Stimulated activated naive B cell treated with anti-CD40 and anti-IgM and Interleukin-4, amounts not matched to agents 10 μg/mL and 1 μg/mL and 100 μg/mL, for 72 hours (primary cell): ENCODE data around the gene SH2D1B.
"Not testable (repeated sequence)": the region's sequence is repeated elsewhere in the genome, so short reads cannot be mapped to it uniquely, and the experiment has no call there.

Experiments used
- ATAC-seq, 2 donors: fragments of 150-1000 bp; cut with Tn5 transposase; replicated peaks; 2 replicates each; pipeline ENCODE4 v1.10.0; 2021; ENCODE audit warnings: moderate library complexity in 1 of 2
- DNase-seq: peaks from one replicate; pipeline ENCODE4 v3.0.0; 2021
- H3K27ac Mint-ChIP-seq: one replicate; pipeline ENCODE4 v1.8.0; 2022; ENCODE audit warnings: mild to moderate bottlenecking, mixed read lengths
- H3K27me3 Mint-ChIP-seq, 2 donors: one replicate each; pipeline ENCODE4 v1.8.0; 2022; ENCODE audit warnings: mixed read lengths in 2 of 2
- H3K36me3 Mint-ChIP-seq, 2 donors: one replicate each; pipeline ENCODE4 v1.8.0; 2022; ENCODE audit warnings: mixed read lengths in 2 of 2, mild to moderate bottlenecking in 1 of 2
- H3K4me1 Mint-ChIP-seq, 2 donors: one replicate each; pipeline ENCODE4 v1.8.0; 2022; ENCODE audit warnings: mixed read lengths in 2 of 2, mild to moderate bottlenecking in 1 of 2
- H3K4me3 Mint-ChIP-seq, 2 donors: one replicate each; pipeline ENCODE4 v1.8.0; 2022; ENCODE audit warnings: mild to moderate bottlenecking in 2 of 2, mixed read lengths in 2 of 2, moderate library complexity in 1 of 2
- H3K9me3 Mint-ChIP-seq, 2 donors: one replicate each; pipeline ENCODE4 v1.8.0; 2022; ENCODE audit warnings: mixed read lengths in 2 of 2, mild to moderate bottlenecking in 1 of 2

Gene SH2D1B

GRCh38 chr1:162412002-162412401 is at the start of gene SH2D1B:
SH2D1B (minus strand) TSS chr1:162412136; CDS start chr1:162412016, 120 bp downstream.
- Mint-ChIP-seq H3K4me3 (no peak within 1 kb of the TSS), H3K9me3 (no peaks in the 10 kb centered on the region), H3K4me1 (no peaks in the 10 kb centered on the region), H3K27ac (no peak within 1 kb of the TSS), H3K27me3 (peaks cover 23 to 40% of the 10 kb centered on the region in 2 donors), H3K36me3 (no peaks in the 10 kb centered on the region)
- ATAC-seq (no peak), DNase-seq (no peak)

GRCh38 chr1:162458236-162458635 is 46.3 kb upstream of the SH2D1B start:
- H3K4me3 Mint-ChIP-seq: no peak overlapping the region
- DNase-seq: no peak
- H3K27me3 Mint-ChIP-seq: peaks cover 0 to 8% of the 10 kb centered on the region in 2 donors
- no peaks in the 10 kb centered on the region for H3K4me1 Mint-ChIP-seq
- ATAC-seq: no peak
- no peak overlapping the region for H3K27ac Mint-ChIP-seq
- no peaks in the 10 kb centered on the region for H3K36me3 Mint-ChIP-seq
- peaks cover 0 to 4% of the 10 kb centered on the region in 2 donors for H3K9me3 Mint-ChIP-seq

- no peaks in the 10 kb centered on the region for H3K4me1 Mint-ChIP-seq
- H3K4me3 Mint-ChIP-seq: no peak overlapping the region
- peaks cover 0 to under 1% of the 10 kb centered on the region in 2 donors for H3K27me3 Mint-ChIP-seq
- H3K36me3 Mint-ChIP-seq: no peaks in the 10 kb centered on the region
- DNase-seq: no peak
- peaks cover 0 to 4% of the 10 kb centered on the region in 2 donors for H3K9me3 Mint-ChIP-seq
- no peak for ATAC-seq
- H3K27ac Mint-ChIP-seq: no peak overlapping the region
These were observed 44.4 kb upstream of the SH2D1B start for GRCh38 chr1:162456323-162456722.

- ATAC-seq, H3K27me3 Mint-ChIP-seq, DNase-seq, H3K4me3 Mint-ChIP-seq, H3K9me3 Mint-ChIP-seq, H3K36me3 Mint-ChIP-seq, H3K4me1 Mint-ChIP-seq, H3K27ac Mint-ChIP-seq: not testable (repeated sequence)
These were observed 42.4 kb upstream of the SH2D1B start for GRCh38 chr1:162454361-162454760.

GRCh38 chr1:162446946-162447345 is 35.0 kb upstream of the SH2D1B start:
- peaks cover 2 to 13% of the 10 kb centered on the region in 2 donors for H3K4me1 Mint-ChIP-seq
- no peak overlapping the region for H3K4me3 Mint-ChIP-seq
- no peaks in the 10 kb centered on the region for H3K9me3 Mint-ChIP-seq
- peaks cover 37 to 51% of the 10 kb centered on the region in 2 donors for H3K27me3 Mint-ChIP-seq
- H3K36me3 Mint-ChIP-seq: no peaks in the 10 kb centered on the region
- H3K27ac Mint-ChIP-seq: no peak overlapping the region
- DNase-seq: no peak
- ATAC-seq: no peak

GRCh38 chr1:162444903-162445302 is 33.0 kb upstream of the SH2D1B start:
- H3K27me3 Mint-ChIP-seq: peaks cover 45 to 54% of the 10 kb centered on the region in 2 donors
- peaks cover 2 to 13% of the 10 kb centered on the region in 2 donors for H3K4me1 Mint-ChIP-seq
- H3K4me3 Mint-ChIP-seq: no peak overlapping the region
- ATAC-seq: no peak
- no peak overlapping the region for H3K27ac Mint-ChIP-seq
- H3K9me3 Mint-ChIP-seq: no peaks in the 10 kb centered on the region
- no peaks in the 10 kb centered on the region for H3K36me3 Mint-ChIP-seq
- DNase-seq: no peak

- not testable (repeated sequence) for H3K27me3 Mint-ChIP-seq, DNase-seq, H3K4me1 Mint-ChIP-seq, H3K27ac Mint-ChIP-seq, H3K9me3 Mint-ChIP-seq, ATAC-seq, H3K36me3 Mint-ChIP-seq, H3K4me3 Mint-ChIP-seq
These were observed 21.2 kb upstream of the SH2D1B start for GRCh38 chr1:162432977-162433713.

- Mint-ChIP-seq H3K36me3 (no peaks in the 10 kb centered on the region), H3K27ac (no peak overlapping the region), H3K9me3 (peaks cover 1 to 3% of the 10 kb centered on the region in 2 donors), H3K27me3 (peaks cover under 1 to 8% of the 10 kb centered on the region in 2 donors), H3K4me3 (no peak overlapping the region), H3K4me1 (no peaks in the 10 kb centered on the region)
- DNase-seq (no peak), ATAC-seq (no peak)
These were observed 18.6 kb upstream of the SH2D1B start for GRCh38 chr1:162430583-162430982.

GRCh38 chr1:162422662-162423375 is 10.9 kb upstream of the SH2D1B start:
- no peaks in the 10 kb centered on the region for H3K36me3 Mint-ChIP-seq
- no peak for DNase-seq
- peaks cover 5 to 28% of the 10 kb centered on the region in 2 donors for H3K4me1 Mint-ChIP-seq
- H3K27me3 Mint-ChIP-seq: peaks cover 14% of the 10 kb centered on the region in 2 donors
- peaks cover 0 to 5% of the 10 kb centered on the region in 2 donors for H3K9me3 Mint-ChIP-seq
- H3K27ac Mint-ChIP-seq: no peak overlapping the region
- ATAC-seq: peak; percentile 85
- no peak overlapping the region for H3K4me3 Mint-ChIP-seq

- Mint-ChIP-seq H3K27me3 (peaks cover 18 to 21% of the 10 kb centered on the region in 2 donors), H3K36me3 (no peaks in the 10 kb centered on the region), H3K27ac (no peak overlapping the region), H3K4me1 (peaks cover 5 to 28% of the 10 kb centered on the region in 2 donors), H3K4me3 (no peak overlapping the region), H3K9me3 (peaks cover 0 to 5% of the 10 kb centered on the region in 2 donors)
- ATAC-seq: no peak
- no peak for DNase-seq
These were observed 9.6 kb upstream of the SH2D1B start for GRCh38 chr1:162421258-162422164.

- Mint-ChIP-seq H3K4me1 (peaks cover 5 to 28% of the 10 kb centered on the region in 2 donors), H3K27ac (no peak overlapping the region), H3K27me3 (peaks cover 18 to 27% of the 10 kb centered on the region in 2 donors), H3K36me3 (no peaks in the 10 kb centered on the region), H3K4me3 (no peak overlapping the region), H3K9me3 (peaks cover 0 to 3% of the 10 kb centered on the region in 2 donors)
- no peak for ATAC-seq
- DNase-seq: no peak
These were observed 8.2 kb upstream of the SH2D1B start for GRCh38 chr1:162420120-162420519.

GRCh38 chr1:162419450-162419931 is 7.6 kb upstream of the SH2D1B start:
- H3K27ac Mint-ChIP-seq, DNase-seq, H3K36me3 Mint-ChIP-seq, H3K4me3 Mint-ChIP-seq, ATAC-seq, H3K9me3 Mint-ChIP-seq: not testable (repeated sequence)
- Mint-ChIP-seq H3K4me1 (peaks cover 5 to 28% of the 10 kb centered on the region in 2 donors), H3K27me3 (peaks cover 18 to 25% of the 10 kb centered on the region in 2 donors)

GRCh38 chr1:162418584-162418983 is 6.6 kb upstream of the SH2D1B start:
- not testable (repeated sequence) for H3K27ac Mint-ChIP-seq, DNase-seq, H3K9me3 Mint-ChIP-seq, H3K4me3 Mint-ChIP-seq, ATAC-seq, H3K36me3 Mint-ChIP-seq
- peaks cover 2 to 23% of the 10 kb centered on the region in 2 donors for H3K4me1 Mint-ChIP-seq
- H3K27me3 Mint-ChIP-seq: peaks cover 14 to 25% of the 10 kb centered on the region in 2 donors

GRCh38 chr1:162417650-162418049 is 5.7 kb upstream of the SH2D1B start:
- no peak for ATAC-seq

More at GRCh38 chr1:162417650-162418049, 5.7 kb upstream of the SH2D1B start:
- H3K4me1 Mint-ChIP-seq: peaks cover 2 to 14% of the 10 kb centered on the region in 2 donors
- no peaks in the 10 kb centered on the region for H3K36me3 Mint-ChIP-seq
- H3K4me3 Mint-ChIP-seq: no peak overlapping the region
- H3K27ac Mint-ChIP-seq: no peak overlapping the region
- DNase-seq: no peak
- no peaks in the 10 kb centered on the region for H3K9me3 Mint-ChIP-seq
- peaks cover 13 to 28% of the 10 kb centered on the region in 2 donors for H3K27me3 Mint-ChIP-seq
